GM18502 (cell line): ENCODE measurements around the gene PUS3.
"Not testable (repeated sequence)": the region's sequence is repeated elsewhere in the genome, so short reads cannot be mapped to it uniquely, and the experiment has no call there.

ENCODE experiments used
- ATAC-seq: cut with Tn5 transposase; IDR thresholded peaks from one replicate; pipeline ENCODE4 v1.9.1; 2021; ENCODE audit warnings: mild to moderate bottlenecking; ENCODE audit not compliant: unreplicated experiment, poor library complexity

PUS3 gene

GRCh38 chr11:125873881-125874555, 29.0 kb downstream of the PUS3 start:
- no peak for ATAC-seq

- no peak for ATAC-seq
These were observed 30.9 kb downstream of the PUS3 start for GRCh38 chr11:125872138-125872491.

- no peak for ATAC-seq
These were observed 31.4 kb downstream of the PUS3 start for GRCh38 chr11:125871391-125872137.

- no peak for ATAC-seq
These were observed 33.5 kb downstream of the PUS3 start for GRCh38 chr11:125869521-125869920.

- ATAC-seq, result not testable (repeated sequence)
These were observed 37.7 kb downstream of the PUS3 start for GRCh38 chr11:125865354-125865753.

- not testable (repeated sequence) for ATAC-seq
These were observed 40.2 kb downstream of the PUS3 start for GRCh38 chr11:125862786-125863185.

- ATAC-seq, result not testable (repeated sequence)
These were observed 45.3 kb downstream of the PUS3 start for GRCh38 chr11:125857670-125858069.

- ATAC-seq, result no peak
These were observed 56.8 kb downstream of the PUS3 start for GRCh38 chr11:125846188-125846587.
